VCaP (cell line): Measurements from ENCODE around the gene SLC29A3.
"Not testable (repeated sequence)": the region's sequence is repeated elsewhere in the genome, so short reads cannot be mapped to it uniquely, and the experiment has no call there.

ENCODE experiments used
- H3K27ac ChIP-seq: fragments of 450-650 bp; 2 replicates; pipeline ENCODE4 v1.5.1; 2017
- TF ChIP-seq, protein P1 (sequence below): fragments of 450-650 bp; conservative IDR thresholded peaks from 2 replicates; pipeline ENCODE4 v1.5.1; 2017; ENCODE audit warnings: mild to moderate bottlenecking, moderate library complexity

The SLC29A3 gene

DNA sequence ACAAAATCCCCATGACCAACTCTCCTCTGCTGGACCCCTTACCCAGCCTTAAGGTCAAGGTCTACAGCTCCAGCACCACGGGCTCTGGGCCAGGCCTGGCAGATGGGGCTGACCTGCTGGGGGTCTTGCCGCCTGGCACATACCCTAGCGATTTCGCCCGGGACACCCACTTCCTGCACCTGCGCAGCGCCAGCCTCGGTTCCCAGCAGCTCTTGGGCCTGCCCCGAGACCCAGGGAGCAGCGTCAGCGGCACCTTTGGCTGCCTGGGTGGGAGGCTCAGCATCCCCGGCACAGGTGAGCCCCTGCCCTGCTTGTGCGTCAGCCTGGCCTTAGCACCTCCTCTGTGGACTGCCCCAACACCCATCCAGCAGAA lies 27.5 kb upstream of the SLC29A3 start:
- H3K27ac ChIP-seq, result no peak overlapping the region
- TF ChIP-seq, protein P1, sequence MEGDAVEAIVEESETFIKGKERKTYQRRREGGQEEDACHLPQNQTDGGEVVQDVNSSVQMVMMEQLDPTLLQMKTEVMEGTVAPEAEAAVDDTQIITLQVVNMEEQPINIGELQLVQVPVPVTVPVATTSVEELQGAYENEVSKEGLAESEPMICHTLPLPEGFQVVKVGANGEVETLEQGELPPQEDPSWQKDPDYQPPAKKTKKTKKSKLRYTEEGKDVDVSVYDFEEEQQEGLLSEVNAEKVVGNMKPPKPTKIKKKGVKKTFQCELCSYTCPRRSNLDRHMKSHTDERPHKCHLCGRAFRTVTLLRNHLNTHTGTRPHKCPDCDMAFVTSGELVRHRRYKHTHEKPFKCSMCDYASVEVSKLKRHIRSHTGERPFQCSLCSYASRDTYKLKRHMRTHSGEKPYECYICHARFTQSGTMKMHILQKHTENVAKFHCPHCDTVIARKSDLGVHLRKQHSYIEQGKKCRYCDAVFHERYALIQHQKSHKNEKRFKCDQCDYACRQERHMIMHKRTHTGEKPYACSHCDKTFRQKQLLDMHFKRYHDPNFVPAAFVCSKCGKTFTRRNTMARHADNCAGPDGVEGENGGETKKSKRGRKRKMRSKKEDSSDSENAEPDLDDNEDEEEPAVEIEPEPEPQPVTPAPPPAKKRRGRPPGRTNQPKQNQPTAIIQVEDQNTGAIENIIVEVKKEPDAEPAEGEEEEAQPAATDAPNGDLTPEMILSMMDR, result no peak

DNA sequence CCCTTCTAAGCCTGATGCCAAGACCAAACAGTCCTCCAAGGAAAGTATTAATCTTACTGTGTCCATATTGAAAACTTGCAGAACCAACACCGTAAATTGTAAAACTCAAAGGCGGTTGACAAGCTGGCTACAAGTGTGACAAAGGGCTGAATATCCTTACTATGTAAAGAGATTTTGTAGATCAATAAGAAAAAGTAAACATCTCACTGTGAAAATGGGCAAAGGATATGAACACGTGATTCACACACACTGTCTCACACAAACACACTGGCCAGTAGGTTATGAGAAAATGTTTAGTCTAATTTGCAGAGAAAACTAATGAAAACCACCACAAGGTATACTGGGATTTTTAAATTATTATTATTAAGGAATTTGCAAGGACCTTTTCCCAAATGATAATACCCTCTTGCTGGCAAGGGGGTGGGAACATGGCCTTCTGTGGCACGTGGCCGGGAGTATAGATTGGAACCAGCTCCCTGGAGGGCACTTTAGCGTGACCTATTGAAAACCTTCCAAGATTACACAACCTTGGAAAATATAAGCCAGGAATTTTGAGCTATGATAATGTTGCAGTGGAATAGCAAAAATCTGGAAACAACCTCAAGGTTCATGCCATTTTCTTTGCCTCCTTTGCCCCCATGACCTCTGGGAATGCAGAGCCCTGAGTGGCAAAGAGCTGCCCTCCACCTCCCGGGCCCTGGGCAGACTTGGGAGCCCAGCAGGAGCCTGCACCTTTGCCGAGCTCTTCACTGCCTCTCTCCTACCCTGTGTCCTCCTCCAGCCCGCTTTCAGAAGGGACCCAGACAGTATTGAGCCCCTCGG lies 26.2 kb upstream of the SLC29A3 start:
- no peak overlapping the region for H3K27ac ChIP-seq
- TF ChIP-seq, protein P1, result no peak

DNA sequence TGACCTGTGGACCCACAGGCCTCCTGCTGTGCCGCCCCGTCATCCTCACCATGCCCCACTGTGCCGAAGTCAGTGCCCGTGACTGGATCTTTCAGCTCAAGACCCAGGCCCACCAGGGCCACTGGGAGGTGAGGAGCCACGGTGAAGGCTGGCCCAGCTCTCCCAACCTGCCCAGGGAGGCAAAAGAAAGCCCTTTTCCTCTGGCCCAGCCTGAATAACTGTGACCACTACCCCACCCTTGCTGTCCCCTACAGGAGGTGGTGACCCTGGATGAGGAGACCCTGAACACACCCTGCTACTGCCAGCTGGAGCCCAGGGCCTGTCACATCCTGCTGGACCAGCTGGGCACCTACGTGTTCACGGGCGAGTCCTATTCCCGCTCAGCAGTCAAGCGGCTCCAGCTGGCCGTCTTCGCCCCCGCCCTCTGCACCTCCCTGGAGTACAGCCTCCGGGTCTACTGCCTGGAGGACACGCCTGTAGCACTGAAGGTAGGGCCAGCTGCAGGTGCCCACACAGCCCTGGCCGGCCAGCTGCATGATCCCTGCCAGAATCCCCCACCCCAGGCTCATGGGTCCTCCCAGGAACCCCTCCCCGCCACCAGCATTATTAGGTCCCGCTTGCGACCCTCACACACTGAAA lies 25.5 kb upstream of the SLC29A3 start:
- H3K27ac ChIP-seq, result no peak overlapping the region
- TF ChIP-seq, protein P1, result no peak

DNA sequence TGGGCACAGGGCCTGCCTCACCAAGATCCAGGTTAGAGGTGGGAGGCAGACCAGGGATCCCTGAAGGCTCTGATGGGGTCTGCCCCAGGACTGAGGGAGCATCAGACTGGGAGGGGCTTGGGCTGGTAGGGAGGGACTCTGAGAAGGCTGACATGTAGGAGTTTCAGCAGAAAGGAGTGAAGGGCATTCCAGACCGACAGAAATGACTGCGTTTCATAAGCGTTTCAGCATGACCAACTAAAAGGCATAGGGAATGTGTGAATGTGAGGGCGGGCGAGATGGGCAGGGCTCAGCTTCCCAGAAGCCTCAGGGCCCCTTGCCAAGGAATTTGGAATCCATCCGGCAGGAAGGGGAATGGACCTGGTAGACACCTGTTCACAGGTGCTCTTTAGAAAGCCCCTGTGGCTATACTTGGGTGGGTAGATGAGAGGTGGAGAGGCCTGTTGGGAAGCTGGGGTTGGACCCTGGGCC lies 24.9 kb upstream of the SLC29A3 start:
- TF ChIP-seq, protein P1, result no peak
- H3K27ac ChIP-seq, result no peak overlapping the region

DNA sequence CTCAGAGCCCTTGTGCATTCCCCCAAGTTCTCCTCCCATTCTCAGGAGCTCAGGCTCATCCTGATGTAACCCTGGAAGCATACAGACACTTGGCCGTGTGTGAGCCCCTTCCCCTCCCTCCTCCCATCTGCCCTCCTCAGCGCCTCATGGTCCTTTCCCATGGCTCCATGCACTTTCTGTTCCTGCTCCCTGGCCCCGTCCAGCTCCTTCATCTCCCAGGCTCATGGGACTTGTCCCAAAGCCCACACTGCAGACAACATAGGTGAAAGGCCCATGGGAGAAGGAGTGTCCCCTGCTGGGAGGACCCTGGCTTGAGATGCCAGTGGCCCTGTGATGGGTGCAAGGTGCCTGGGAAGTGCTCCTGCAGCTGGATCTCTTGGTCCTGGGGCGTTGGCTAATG lies 24.2 kb upstream of the SLC29A3 start:
- TF ChIP-seq, protein P1, result no peak

DNA sequence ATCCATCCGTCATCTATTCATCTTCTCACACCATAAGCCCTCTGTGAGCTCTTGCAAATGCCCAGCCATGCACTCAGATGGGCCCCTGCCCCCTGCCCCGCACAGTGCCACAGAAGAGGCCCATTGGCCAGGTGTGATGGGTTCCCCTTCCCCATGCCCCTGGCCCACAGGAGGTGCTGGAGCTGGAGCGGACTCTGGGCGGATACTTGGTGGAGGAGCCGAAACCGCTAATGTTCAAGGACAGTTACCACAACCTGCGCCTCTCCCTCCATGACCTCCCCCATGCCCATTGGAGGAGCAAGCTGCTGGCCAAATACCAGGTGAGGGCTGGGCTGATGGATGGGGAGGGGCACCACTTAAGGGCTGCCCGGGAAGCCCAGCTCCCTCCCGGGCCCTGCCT lies 23.4 kb upstream of the SLC29A3 start:
- TF ChIP-seq, protein P1, result no peak
- H3K27ac ChIP-seq, result no peak overlapping the region

More for the DNA sequence above, 24.2 kb upstream of the SLC29A3 start:
- H3K27ac ChIP-seq, result no peak overlapping the region

DNA sequence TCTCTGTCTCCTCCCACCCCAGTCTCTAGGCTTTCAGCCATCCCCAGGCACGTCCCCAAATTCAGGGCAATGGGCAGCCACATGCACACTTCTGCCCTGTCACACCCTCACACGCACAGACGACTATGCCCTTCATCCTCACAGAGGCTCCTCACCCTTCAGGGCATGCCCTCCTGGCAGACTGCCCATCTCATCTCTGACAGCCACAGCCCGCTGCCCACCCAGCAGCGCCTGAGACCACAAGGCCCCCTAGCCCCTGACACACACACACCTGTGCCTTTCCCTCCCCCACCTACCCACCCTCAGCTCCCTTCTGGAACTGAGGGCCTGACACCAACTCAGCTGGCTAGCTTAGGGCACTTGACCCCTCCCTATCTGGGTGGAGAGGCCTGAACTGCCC lies 23.0 kb upstream of the SLC29A3 start:
- H3K27ac ChIP-seq, result no peak overlapping the region
- TF ChIP-seq, protein P1, result no peak

DNA sequence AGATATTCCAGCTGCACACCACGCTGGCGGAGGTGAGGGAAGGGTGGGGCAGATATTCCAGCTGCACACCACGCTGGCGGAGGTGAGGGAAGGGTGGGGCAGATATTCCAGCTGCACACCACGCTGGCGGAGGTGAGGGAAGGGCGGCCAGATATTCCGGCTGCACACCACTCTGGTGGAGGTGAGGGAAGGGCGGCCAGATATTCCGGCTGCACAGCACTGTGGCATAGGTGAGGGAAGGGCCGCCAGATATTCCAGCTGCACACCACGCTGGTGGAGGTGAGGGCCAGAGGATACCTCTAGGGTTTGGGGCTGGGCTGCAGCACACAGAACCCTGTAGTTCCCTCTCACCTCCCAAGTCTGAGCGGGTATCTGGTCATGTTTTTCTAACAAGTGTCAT lies 22.2 kb upstream of the SLC29A3 start:
- not testable (repeated sequence) for H3K27ac ChIP-seq
